Breast epithelium (tissue), 4 donors: Measurements from ENCODE around the gene HAL. TPM values are rescaled to one million over a fixed set of nuclear protein-coding genes. Genes with fewer than 3 reads are reported as not detected.

Experiments used
- DNase-seq, 2 donors: peaks; one replicate each; pipeline ENCODE4 v3.0.0-alpha.2; 2019; ENCODE audit warnings: low spot score in 2 of 2
- H3K27ac ChIP-seq, 2 donors: fragments of 200-600 bp; sonication (generic) in 1 of 2; one replicate each; pipeline ENCODE4 v1.5.1; 2016 to 2019; ENCODE audit warnings: mild to moderate bottlenecking in 1 of 2
- H3K27me3 ChIP-seq, 2 donors: fragments of 200-600 bp; sonication (generic) in 1 of 2; one replicate each; pipeline versions ENCODE4 v1.5.1 to v1.6.0; 2017 to 2019; ENCODE audit warnings: control low read depth in 1 of 2, mild to moderate bottlenecking in 1 of 2
- H3K36me3 ChIP-seq: fragments of 200-600 bp; one replicate; pipeline ENCODE4 v1.5.1; 2019
- H3K4me1 ChIP-seq, 2 donors: fragments of 200-600 bp; sonication (generic); one replicate each; pipeline ENCODE4 v1.5.1; 2016 to 2019; ENCODE audit warnings: control low read depth in 1 of 2
- H3K4me3 ChIP-seq, 3 donors: fragments of 200-600 bp; sonication (generic); 1 replicate in 2 of 3; 2 replicates in 1 of 3; pipeline ENCODE4 v1.5.1; 2016 to 2019; ENCODE audit warnings: mild to moderate bottlenecking in 3 of 3, moderate library complexity in 2 of 3
- H3K9me3 ChIP-seq, 2 donors: fragments of 200-600 bp; sonication (generic) in 1 of 2; one replicate each; pipeline ENCODE4 v1.5.1; 2016 to 2019; ENCODE audit warnings: control low read depth in 1 of 2
- CTCF ChIP-seq, 3 donors: fragments of 450-650 bp; IDR thresholded peaks; one replicate each; pipeline ENCODE4 v1.5.1; 2016 to 2017; ENCODE audit warnings: antibody characterized with exemption in 3 of 3, mild to moderate bottlenecking in 3 of 3, moderate library complexity in 3 of 3
- POLR2A ChIP-seq: fragments of 450-650 bp; IDR thresholded peaks from one replicate; pipeline ENCODE4 v1.6.1; 2016; ENCODE audit warnings: antibody characterized with exemption, mild to moderate bottlenecking, moderate library complexity
- POLR2AphosphoS5 ChIP-seq, 3 donors: sonication (generic); formaldehyde crosslinking; IDR thresholded peaks; one replicate each; pipeline ENCODE4 v1.6.1; 2017; ENCODE audit warnings: antibody characterized with exemption in 3 of 3
- intact Hi-C: fragments of 100-400 bp; cut with DNase I; formaldehyde crosslinking; loops from one replicate; pipeline ENCODE4 v1.15.1; 2023; ENCODE audit warnings: low total_unique reads
- total RNA-seq, 3 donors: library from RNA; depleted of rRNA; stranded (reverse); fragments of >200 nt; gene quantifications; one replicate each; pipeline ENCODE4 v1.1.0, GENCODE V29; 2016

Gene HAL
- total RNA-seq, 3 donors from 2014 or later = 0.59 to 4.3 (median 0.98) TPM

- no peak for TF ChIP-seq POLR2A
- TF ChIP-seq CTCF (IDR thresholded peaks at IDR 0.05) = no peak
- TF ChIP-seq POLR2AphosphoS5 (IDR thresholded peaks at IDR 0.05) = no peak
- Histone ChIP-seq H3K27me3 (no peaks in the 10 kb centered on the region), H3K4me1 (no peaks in the 10 kb centered on the region), H3K4me3 (no peak overlapping the region), H3K36me3 (no peaks in the 10 kb centered on the region), H3K27ac (no peak overlapping the region), H3K9me3 (no peaks in the 10 kb centered on the region)
- intact Hi-C loops = no loop called here
- no peak for DNase-seq
Observed at GRCh38 chr12:95989504-95990123, 6.5 kb downstream of the HAL start.

GRCh38 chr12:95988506-95989275 is 7.5 kb downstream of the HAL start:
- intact Hi-C loops = no loop called here

GRCh38 chr12:95986635-95987570 is 9.2 kb downstream of the HAL start:
- no peak for TF ChIP-seq POLR2A
- H3K4me3 ChIP-seq = no peak overlapping the region
- no peak overlapping the region for H3K27ac ChIP-seq
- no peaks in the 10 kb centered on the region for H3K9me3 ChIP-seq
- DNase-seq = no peak
- no peaks in the 10 kb centered on the region for H3K27me3 ChIP-seq
- H3K4me1 ChIP-seq = no peaks in the 10 kb centered on the region
- intact Hi-C loops = no loop called here
- no peaks in the 10 kb centered on the region for H3K36me3 ChIP-seq

More at GRCh38 chr12:95988506-95989275, 7.5 kb downstream of the HAL start:
- Histone ChIP-seq H3K4me1 (no peaks in the 10 kb centered on the region), H3K4me3 (no peak overlapping the region), H3K27me3 (no peaks in the 10 kb centered on the region), H3K9me3 (no peaks in the 10 kb centered on the region), H3K27ac (no peak overlapping the region), H3K36me3 (no peaks in the 10 kb centered on the region)
- TF ChIP-seq POLR2A (no peak), CTCF (IDR thresholded peaks at IDR 0.05) (no peak), POLR2AphosphoS5 (IDR thresholded peaks at IDR 0.05) (no peak)
- no peak for DNase-seq

- Histone ChIP-seq H3K27ac (no peak overlapping the region), H3K36me3 (no peaks in the 10 kb centered on the region), H3K27me3 (no peaks in the 10 kb centered on the region), H3K4me3 (no peak overlapping the region), H3K9me3 (no peaks in the 10 kb centered on the region), H3K4me1 (no peaks in the 10 kb centered on the region)
- intact Hi-C loops = no loop called here
- DNase-seq = no peak
- TF ChIP-seq POLR2A = no peak
- no peak for TF ChIP-seq POLR2AphosphoS5 (IDR thresholded peaks at IDR 0.05)
- no peak for TF ChIP-seq CTCF (IDR thresholded peaks at IDR 0.05)
Observed at GRCh38 chr12:95984682-95985081, 11.5 kb downstream of the HAL start.

GRCh38 chr12:95982602-95983001 is 13.5 kb downstream of the HAL start:
- no peak overlapping the region for H3K27ac ChIP-seq
- TF ChIP-seq POLR2A = no peak
- no peak for TF ChIP-seq CTCF (IDR thresholded peaks at IDR 0.05)
- no peak for TF ChIP-seq POLR2AphosphoS5 (IDR thresholded peaks at IDR 0.05)
- no peaks in the 10 kb centered on the region for H3K4me1 ChIP-seq
- H3K4me3 ChIP-seq = no peak overlapping the region
- no peaks in the 10 kb centered on the region for H3K36me3 ChIP-seq
- no peaks in the 10 kb centered on the region for H3K27me3 ChIP-seq
- intact Hi-C loops = no loop called here
- H3K9me3 ChIP-seq = no peaks in the 10 kb centered on the region
- no peak for DNase-seq
